GM12864 (cell line): ENCODE measurements around the gene ANKLE1.
"Not testable (repeated sequence)": the region's sequence is repeated elsewhere in the genome, so short reads cannot be mapped to it uniquely, and the experiment has no call there.

ENCODE experiments used
- DNase-seq: peaks from one replicate; pipeline ENCODE4 v3.0.0-alpha.2; 2011; ENCODE audit warnings: low read depth
- H3K4me3 ChIP-seq: 2 replicates; pipeline ENCODE4 v1.5.1; 2011; ENCODE audit warnings: mild to moderate bottlenecking, low read depth, low read length, control low read depth
- TF ChIP-seq, protein P1 (sequence below): IDR thresholded peaks from 2 replicates; pipeline ENCODE4 v1.5.1; 2011; ENCODE audit warnings: low read depth, mild to moderate bottlenecking, moderate library complexity, low read length, control low read depth, inconsistent platforms; ENCODE audit errors: missing control alignments

Gene ANKLE1

DNA sequence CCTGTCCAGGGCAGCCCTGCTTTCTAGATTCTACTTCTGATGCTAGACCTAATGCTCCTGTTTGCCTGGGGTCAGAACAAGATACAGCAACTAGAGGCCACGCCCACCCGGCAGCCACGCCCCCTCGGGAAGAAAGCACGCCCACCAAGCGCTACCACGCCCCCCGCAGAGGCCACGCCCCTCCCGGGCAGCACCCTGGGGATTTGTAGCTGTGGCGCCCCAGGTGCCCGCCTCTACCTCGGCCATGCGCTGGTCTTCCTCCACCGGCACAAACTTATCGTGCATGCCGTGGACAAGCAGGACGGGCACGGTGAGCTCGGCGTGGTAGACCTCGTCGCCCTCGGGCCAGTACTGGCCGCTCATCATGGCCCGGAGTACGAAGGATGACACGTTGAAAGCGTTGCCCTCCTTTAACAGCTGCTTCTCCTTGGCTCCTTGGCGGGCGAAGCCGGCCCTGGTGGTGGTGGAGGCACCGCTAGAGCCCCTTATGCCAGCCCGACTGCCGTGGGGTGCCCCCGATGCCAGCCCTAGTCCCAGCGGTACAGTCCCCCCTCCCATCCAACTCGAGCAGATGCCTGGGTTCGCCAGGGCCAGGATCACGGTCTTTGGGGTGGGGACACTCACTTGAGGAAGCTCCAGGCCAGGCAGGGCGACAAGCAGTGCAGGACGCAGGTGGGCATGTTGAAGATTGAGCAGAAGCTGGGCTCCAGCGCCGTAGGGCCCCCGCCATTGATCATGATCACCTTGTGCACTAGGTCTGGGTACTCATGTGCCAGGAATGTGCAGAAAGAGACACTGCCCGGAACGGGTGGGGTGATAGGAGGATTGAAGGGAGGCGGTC, 12.6 kb downstream of the ANKLE1 start:
- H3K4me3 ChIP-seq: no peak overlapping the region
- no peak for DNase-seq
- TF ChIP-seq, protein P1, sequence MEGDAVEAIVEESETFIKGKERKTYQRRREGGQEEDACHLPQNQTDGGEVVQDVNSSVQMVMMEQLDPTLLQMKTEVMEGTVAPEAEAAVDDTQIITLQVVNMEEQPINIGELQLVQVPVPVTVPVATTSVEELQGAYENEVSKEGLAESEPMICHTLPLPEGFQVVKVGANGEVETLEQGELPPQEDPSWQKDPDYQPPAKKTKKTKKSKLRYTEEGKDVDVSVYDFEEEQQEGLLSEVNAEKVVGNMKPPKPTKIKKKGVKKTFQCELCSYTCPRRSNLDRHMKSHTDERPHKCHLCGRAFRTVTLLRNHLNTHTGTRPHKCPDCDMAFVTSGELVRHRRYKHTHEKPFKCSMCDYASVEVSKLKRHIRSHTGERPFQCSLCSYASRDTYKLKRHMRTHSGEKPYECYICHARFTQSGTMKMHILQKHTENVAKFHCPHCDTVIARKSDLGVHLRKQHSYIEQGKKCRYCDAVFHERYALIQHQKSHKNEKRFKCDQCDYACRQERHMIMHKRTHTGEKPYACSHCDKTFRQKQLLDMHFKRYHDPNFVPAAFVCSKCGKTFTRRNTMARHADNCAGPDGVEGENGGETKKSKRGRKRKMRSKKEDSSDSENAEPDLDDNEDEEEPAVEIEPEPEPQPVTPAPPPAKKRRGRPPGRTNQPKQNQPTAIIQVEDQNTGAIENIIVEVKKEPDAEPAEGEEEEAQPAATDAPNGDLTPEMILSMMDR: peak; percentile 2

DNA sequence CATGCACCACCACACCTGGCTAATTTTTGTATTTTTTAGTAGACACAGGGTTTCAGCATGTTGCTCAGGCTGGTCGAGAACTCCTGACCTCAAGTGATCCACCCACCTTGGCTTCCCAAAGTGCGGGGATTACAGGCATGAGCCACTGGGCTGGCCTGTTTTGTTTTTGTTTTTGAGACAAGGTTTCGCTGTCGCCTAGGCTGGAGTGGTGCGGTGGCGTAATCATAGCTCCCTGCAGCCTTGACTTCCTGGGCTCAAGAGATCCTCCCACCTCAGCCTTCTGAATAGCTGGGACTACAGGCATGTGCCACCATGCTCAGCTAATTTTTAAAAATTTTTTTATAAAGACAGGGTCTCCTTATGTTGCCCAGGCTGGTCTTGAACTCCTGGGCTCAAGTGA, 13.8 kb downstream of the ANKLE1 start:
- H3K4me3 ChIP-seq, DNase-seq: not testable (repeated sequence)

DNA sequence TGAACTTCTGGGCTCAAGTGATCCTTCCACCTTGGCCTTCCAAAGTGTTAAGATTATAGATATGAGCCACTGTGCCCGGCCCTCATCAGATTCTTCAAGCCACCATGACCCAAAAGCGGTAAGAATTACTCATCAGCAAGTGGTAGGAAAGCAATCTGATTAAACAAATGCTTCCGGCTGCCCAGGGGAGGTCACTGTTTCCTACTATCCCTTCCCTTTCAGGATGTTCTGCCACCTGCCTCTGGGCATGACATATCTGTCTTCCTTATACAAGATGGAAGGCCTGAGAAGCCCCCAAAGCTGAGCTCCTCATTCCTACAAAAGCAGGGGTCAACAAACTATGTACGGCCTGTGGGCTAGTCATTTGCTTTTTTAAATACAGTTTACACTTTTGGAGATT, 14.6 kb downstream of the ANKLE1 start:
- TF ChIP-seq, protein P1: no peak
- DNase-seq: no peak
- H3K4me3 ChIP-seq: no peak overlapping the region

DNA sequence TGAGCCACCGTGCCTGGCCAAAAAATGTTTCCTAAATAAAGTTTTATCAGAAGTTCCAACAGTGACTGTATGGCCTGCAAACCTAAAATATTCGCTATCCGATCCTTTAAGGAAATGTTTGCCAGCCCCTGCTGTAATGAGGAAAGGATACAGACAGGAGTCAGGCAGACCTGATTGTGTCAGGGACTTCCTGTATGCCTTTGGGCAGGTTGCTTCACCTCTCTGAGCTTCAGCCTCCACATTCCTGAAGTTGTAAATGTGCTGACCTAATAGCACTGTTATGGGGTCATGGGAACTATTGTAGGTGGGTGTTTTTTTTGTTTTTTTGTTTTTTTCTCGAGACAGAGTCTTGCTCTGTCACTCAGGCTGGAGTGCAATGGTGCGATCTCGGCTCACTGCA, 15.3 kb downstream of the ANKLE1 start:
- TF ChIP-seq, protein P1: no peak
- no peak overlapping the region for H3K4me3 ChIP-seq
- no peak for DNase-seq

DNA sequence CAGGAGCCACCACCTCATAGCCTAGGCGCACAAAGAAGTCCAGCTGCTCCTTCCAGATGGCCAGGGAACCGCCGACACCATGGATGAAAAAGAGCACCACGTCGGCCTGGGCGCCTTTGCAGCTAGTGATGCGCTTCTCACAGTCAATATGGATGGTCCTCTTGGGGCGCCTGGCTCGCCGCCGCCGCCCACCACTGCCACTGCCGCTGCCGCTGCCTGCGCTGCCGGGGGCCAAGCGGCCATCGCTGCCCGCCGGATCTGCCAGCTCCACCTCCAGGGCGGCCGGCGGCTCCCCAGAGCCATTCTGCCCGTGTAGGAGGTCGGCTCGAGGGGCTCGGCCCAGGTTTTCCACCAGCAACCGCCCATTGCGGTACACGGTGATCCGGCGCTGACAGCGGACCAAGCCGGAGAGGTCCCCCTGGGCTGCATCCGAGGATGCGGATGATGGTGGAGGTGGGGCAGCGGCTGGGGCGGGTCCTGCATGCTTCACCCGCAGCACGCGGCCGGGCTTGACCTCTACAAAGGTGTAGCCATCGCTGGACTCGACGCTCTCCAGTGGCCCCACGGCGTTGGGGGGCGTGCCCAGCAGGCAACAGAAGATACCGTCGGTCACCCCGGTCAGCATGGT, 19.4 kb downstream of the ANKLE1 start:
- no peak overlapping the region for H3K4me3 ChIP-seq
- TF ChIP-seq, protein P1: no peak
- DNase-seq: no peak

DNA sequence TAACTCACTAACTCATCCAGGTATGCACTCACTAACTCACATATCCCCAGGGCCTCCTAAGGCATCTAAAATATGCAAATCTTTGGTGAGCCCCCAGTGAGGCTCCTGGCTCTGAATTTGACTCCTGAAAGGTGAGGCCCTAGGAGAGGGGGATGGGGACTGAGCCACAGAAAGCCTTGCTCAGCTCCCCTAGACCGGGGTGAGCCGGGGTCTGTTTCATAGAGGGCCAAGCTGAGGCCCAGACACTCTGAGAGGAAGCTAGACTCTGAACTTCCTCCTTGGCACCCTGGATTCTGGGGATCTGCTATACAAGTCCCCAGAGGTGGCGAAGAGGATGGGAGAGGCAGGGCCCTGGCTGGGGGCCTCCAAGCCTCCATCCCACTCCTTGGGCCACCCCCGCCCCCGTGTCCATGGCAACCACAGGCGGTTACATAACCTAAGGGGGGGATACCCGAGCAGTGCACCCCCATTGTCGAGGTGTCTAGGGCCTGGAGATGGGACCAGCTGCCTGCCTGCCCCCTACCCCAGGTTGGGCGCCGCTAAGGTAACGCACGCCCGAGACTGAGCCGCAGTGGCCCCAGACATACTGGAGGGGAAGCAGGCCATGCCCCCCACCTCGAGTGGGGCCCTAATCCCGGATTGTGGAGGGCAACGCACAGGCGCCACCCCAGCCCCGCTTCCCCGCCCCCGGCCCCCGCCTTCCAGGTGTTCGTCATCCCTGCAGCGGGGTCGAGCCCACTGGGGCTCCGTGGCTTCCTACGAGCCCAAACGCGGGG, 20.9 kb downstream of the ANKLE1 start:
- TF ChIP-seq, protein P1: no peak
- no peak for DNase-seq
- H3K4me3 ChIP-seq: peak overlapping the region; percentile 83
